H9 (cell line): ENCODE measurements around the gene UBQLN4. TPM values are rescaled to one million over a fixed set of nuclear protein-coding genes. Genes with fewer than 3 reads are reported as not detected.

Experiments used
- DNase-seq: peaks from one replicate; pipeline ENCODE4 v3.0.0-alpha.2; 2017
- H2AFZ ChIP-seq: one replicate; pipeline ENCODE4 v1.6.1; 2013; ENCODE audit warnings: mild to moderate bottlenecking, low read length, control low read depth, moderate library complexity
- H2AK5ac ChIP-seq: 2 replicates; pipeline ENCODE4 v1.6.1; 2013; ENCODE audit warnings: low read length, control low read depth, mixed read lengths; ENCODE audit not compliant: insufficient read length
- H2BK120ac ChIP-seq: one replicate; pipeline ENCODE4 v1.6.1; 2013; ENCODE audit warnings: low read depth, mild to moderate bottlenecking, low read length, control low read depth, inconsistent platforms; ENCODE audit not compliant: poor library complexity, severe bottlenecking
- H2BK12ac ChIP-seq: 2 replicates; pipeline ENCODE4 v1.6.1; 2013; ENCODE audit warnings: low read length, control low read depth, mixed read lengths, low read depth; ENCODE audit not compliant: insufficient read length
- H2BK15ac ChIP-seq: 2 replicates; pipeline ENCODE4 v1.6.1; 2013; ENCODE audit warnings: low read depth, low read length, control low read depth
- H2BK20ac ChIP-seq: one replicate; pipeline ENCODE4 v1.6.1; 2013; ENCODE audit warnings: low read depth, mild to moderate bottlenecking, low read length, control low read depth, inconsistent platforms; ENCODE audit not compliant: poor library complexity, severe bottlenecking
- H2BK5ac ChIP-seq: 2 replicates; pipeline ENCODE4 v1.6.1; 2013; ENCODE audit warnings: low read length, control low read depth, mixed read lengths; ENCODE audit not compliant: insufficient read length
- H3K14ac ChIP-seq: 2 replicates; pipeline ENCODE4 v1.6.1; 2013; ENCODE audit warnings: low read length, control low read depth; ENCODE audit not compliant: insufficient read depth
- H3K18ac ChIP-seq: 2 replicates; pipeline ENCODE4 v1.6.1; 2013; ENCODE audit warnings: low read depth, mild to moderate bottlenecking, mixed read lengths, low read length, control low read depth; ENCODE audit not compliant: insufficient read length
- H3K23ac ChIP-seq: 2 replicates; pipeline ENCODE4 v1.6.1; 2013; ENCODE audit warnings: low read length, control low read depth, mixed read lengths, low read depth; ENCODE audit not compliant: insufficient read length
- H3K23me2 ChIP-seq: 2 replicates; pipeline ENCODE4 v1.6.1; 2013; ENCODE audit warnings: low read depth, mild to moderate bottlenecking, mixed read lengths, low read length, control low read depth; ENCODE audit not compliant: insufficient read length, poor library complexity, severe bottlenecking
- H3K27ac ChIP-seq: 2 replicates; pipeline ENCODE4 v1.5.1; 2013; ENCODE audit warnings: low read length, control low read depth, mixed read lengths, low read depth; ENCODE audit not compliant: insufficient read length
- H3K27me3 ChIP-seq: 2 replicates; pipeline ENCODE4 v1.6.1; 2013; ENCODE audit warnings: low read length, control low read depth, inconsistent platforms; ENCODE audit not compliant: insufficient read depth
- H3K4ac ChIP-seq: 2 replicates; pipeline ENCODE4 v1.6.1; 2013; ENCODE audit warnings: low read depth, mild to moderate bottlenecking, control low read depth, inconsistent platforms, low read length, moderate library complexity
- H3K4me1 ChIP-seq: 2 replicates; pipeline ENCODE4 v1.6.1; 2013; ENCODE audit warnings: low read length, control low read depth, inconsistent platforms; ENCODE audit not compliant: insufficient read depth
- H3K4me2 ChIP-seq: 2 replicates; pipeline ENCODE4 v1.6.1; 2013; ENCODE audit warnings: low read length, control low read depth, mixed read lengths; ENCODE audit not compliant: insufficient read length, insufficient read depth
- H3K56ac ChIP-seq: 2 replicates; pipeline ENCODE4 v1.6.1; 2013; ENCODE audit warnings: low read depth, mild to moderate bottlenecking, mixed read lengths, low read length, control low read depth; ENCODE audit not compliant: insufficient read length
- H3K79me1 ChIP-seq: 2 replicates; pipeline ENCODE4 v1.6.1; 2013; ENCODE audit warnings: low read depth, mild to moderate bottlenecking, moderate library complexity, low read length, control low read depth, inconsistent platforms; ENCODE audit not compliant: insufficient read depth, poor library complexity, severe bottlenecking
- H3K79me2 ChIP-seq: 2 replicates; pipeline ENCODE4 v1.6.1; 2013; ENCODE audit warnings: low read length, control low read depth, inconsistent platforms; ENCODE audit not compliant: insufficient read depth
- H3K9ac ChIP-seq: 2 replicates; pipeline ENCODE4 v1.6.1; 2013; ENCODE audit warnings: low read length, control low read depth, mixed read lengths; ENCODE audit not compliant: insufficient read length; ENCODE audit errors: extremely low read depth
- H3K9me3 ChIP-seq: one replicate; pipeline ENCODE4 v1.6.1; 2013; ENCODE audit warnings: low read depth, low read length, inconsistent platforms; ENCODE audit not compliant: control insufficient read depth
- H3T11ph ChIP-seq: one replicate; pipeline ENCODE4 v1.6.1; 2013; ENCODE audit warnings: mild to moderate bottlenecking, low read length, control low read depth, inconsistent platforms
- H4K20me1 ChIP-seq: one replicate; pipeline ENCODE4 v1.6.1; 2013; ENCODE audit not compliant: control insufficient read depth, insufficient read length, insufficient read depth
- H4K5ac ChIP-seq: 2 replicates; pipeline ENCODE4 v1.6.1; 2013; ENCODE audit warnings: low read depth, mild to moderate bottlenecking, mixed read lengths, low read length, control low read depth; ENCODE audit not compliant: insufficient read length
- H4K8ac ChIP-seq: replicated peaks from 2 replicates; pipeline ENCODE4 v1.6.1; 2013; ENCODE audit warnings: low read length, control low read depth, mixed read lengths, low read depth; ENCODE audit not compliant: insufficient read length
- H4K91ac ChIP-seq: 2 replicates; pipeline ENCODE4 v1.6.1; 2013; ENCODE audit warnings: low read depth, mild to moderate bottlenecking, moderate library complexity, mixed read lengths, low read length, control low read depth; ENCODE audit not compliant: insufficient read length
- H3K27ac Mint-ChIP-seq, 3 experiments: 2 replicates in 2 of 3; 3 replicates in 1 of 3; pipeline ENCODE4 v1.8.0; 2020 to 2021; ENCODE audit warnings: mixed read lengths in 3 of 3, mild to moderate bottlenecking in 1 of 3, moderate library complexity in 1 of 3
- H3K27me3 Mint-ChIP-seq: 2 replicates; pipeline ENCODE4 v1.8.0; 2021; ENCODE audit warnings: low read depth, mild to moderate bottlenecking, moderate library complexity, mixed read lengths
- H3K36me3 Mint-ChIP-seq, 3 experiments: 2 replicates in 2 of 3; 3 replicates in 1 of 3; pipeline ENCODE4 v1.8.0; 2020 to 2021; ENCODE audit warnings: low read depth in 3 of 3, mixed read lengths in 3 of 3; ENCODE audit not compliant: insufficient read depth in 1 of 3
- H3K4me1 Mint-ChIP-seq, 2 experiments: 2 replicates each; pipeline ENCODE4 v1.8.0; 2020; ENCODE audit warnings: mixed read lengths in 2 of 2
- H3K4me3 Mint-ChIP-seq, 2 experiments: 2 replicates in 1 of 2; 3 replicates in 1 of 2; pipeline ENCODE4 v1.8.0; 2020 to 2021; ENCODE audit warnings: mild to moderate bottlenecking in 2 of 2, mixed read lengths in 2 of 2, moderate library complexity in 1 of 2
- H3K9me3 Mint-ChIP-seq, 2 experiments: 2 replicates in 1 of 2; 3 replicates in 1 of 2; pipeline ENCODE4 v1.8.0; 2020; ENCODE audit warnings: mild to moderate bottlenecking in 2 of 2, mixed read lengths in 2 of 2, moderate library complexity in 1 of 2
- WGBS: extraction: QIAGEN DNeasy Blood & Tissue Kit; methylation state at CpG from one replicate; pipeline ENCODE4 v1.1.7; 2013; ENCODE audit warnings: missing lambda C conversion rate, low lambda C conversion rate, mixed read lengths; ENCODE audit not compliant: insufficient read length; ENCODE audit errors: extremely low coverage; 5-methylcytosine and 5-hydroxymethylcytosine counted together
- total RNA-seq: library from RNA; stranded (reverse); gene quantifications from 2 replicates; pipeline ENCODE4 v1.2.1, GENCODE V29; 2021
- TF ChIP-seq, protein P1 (sequence below): fragments of 200-600 bp; sonication (generic); conservative IDR thresholded peaks from 3 replicates; pipeline ENCODE4 v1.8.0; 2021; ENCODE audit warnings: antibody characterized with exemption, mild to moderate bottlenecking

UBQLN4 gene
- total RNA-seq, 1 experiment from 2014 or later: 49.4 TPM

- H3K36me3 Mint-ChIP-seq: peaks cover 27 to 41% (median 37%) of the 10 kb centered on the region in 3 experiments; a peak in 6 of 7 replicates
- H3K4me3 Mint-ChIP-seq: peak overlapping the region; percentile 91 to 96
- no CpG with 5 or more reads among the region's 4 CpGs for WGBS
- Histone ChIP-seq H3K27ac (no peak overlapping the region), H2AFZ (no peak overlapping the region), H3K9ac (no peak overlapping the region), H4K91ac (no peak overlapping the region), H3K4me2 (peak overlapping the region; percentile 78), H2BK120ac (no peak overlapping the region), H3K9me3 (no peaks in the 10 kb centered on the region), H3K23me2 (peaks cover 7% of the 10 kb centered on the region), H3K4me1 (peaks cover 2% of the 10 kb centered on the region; the same call in 1 of the 2 replicates), H3K14ac (no peak overlapping the region), H2BK15ac (no peak overlapping the region), H2BK12ac (no peak overlapping the region), H3K18ac (no peak overlapping the region), H4K5ac (no peak overlapping the region), H3K27me3 (no peaks in the 10 kb centered on the region; the same call in 1 of the 2 replicates), H3K4ac (no peak overlapping the region), H3K23ac (no peak overlapping the region), H3T11ph (no peak overlapping the region), H2BK20ac (no peak overlapping the region), H4K8ac (no peak overlapping the region), H2AK5ac (no peak overlapping the region), H4K20me1 (no peaks in the 10 kb centered on the region), H3K79me1 (peaks cover 6% of the 10 kb centered on the region), H3K56ac (no peak overlapping the region), H2BK5ac (no peak overlapping the region), H3K79me2 (peaks cover 8% of the 10 kb centered on the region; the same call in 1 of the 2 replicates)
- H3K4me1 Mint-ChIP-seq: peaks cover 13% of the 10 kb centered on the region in 2 experiments
- peaks cover 32% of the 10 kb centered on the region for H3K27me3 Mint-ChIP-seq
- TF ChIP-seq, protein P1, sequence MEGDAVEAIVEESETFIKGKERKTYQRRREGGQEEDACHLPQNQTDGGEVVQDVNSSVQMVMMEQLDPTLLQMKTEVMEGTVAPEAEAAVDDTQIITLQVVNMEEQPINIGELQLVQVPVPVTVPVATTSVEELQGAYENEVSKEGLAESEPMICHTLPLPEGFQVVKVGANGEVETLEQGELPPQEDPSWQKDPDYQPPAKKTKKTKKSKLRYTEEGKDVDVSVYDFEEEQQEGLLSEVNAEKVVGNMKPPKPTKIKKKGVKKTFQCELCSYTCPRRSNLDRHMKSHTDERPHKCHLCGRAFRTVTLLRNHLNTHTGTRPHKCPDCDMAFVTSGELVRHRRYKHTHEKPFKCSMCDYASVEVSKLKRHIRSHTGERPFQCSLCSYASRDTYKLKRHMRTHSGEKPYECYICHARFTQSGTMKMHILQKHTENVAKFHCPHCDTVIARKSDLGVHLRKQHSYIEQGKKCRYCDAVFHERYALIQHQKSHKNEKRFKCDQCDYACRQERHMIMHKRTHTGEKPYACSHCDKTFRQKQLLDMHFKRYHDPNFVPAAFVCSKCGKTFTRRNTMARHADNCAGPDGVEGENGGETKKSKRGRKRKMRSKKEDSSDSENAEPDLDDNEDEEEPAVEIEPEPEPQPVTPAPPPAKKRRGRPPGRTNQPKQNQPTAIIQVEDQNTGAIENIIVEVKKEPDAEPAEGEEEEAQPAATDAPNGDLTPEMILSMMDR: no peak
- H3K27ac Mint-ChIP-seq: no peak overlapping the region
- H3K9me3 Mint-ChIP-seq: no peaks in the 10 kb centered on the region
- no peak for DNase-seq
Observed at GRCh38 chr1:156021093-156021428, 32.5 kb downstream of the UBQLN4 start.
